ENCODE data around the gene FIG4.

DNA sequence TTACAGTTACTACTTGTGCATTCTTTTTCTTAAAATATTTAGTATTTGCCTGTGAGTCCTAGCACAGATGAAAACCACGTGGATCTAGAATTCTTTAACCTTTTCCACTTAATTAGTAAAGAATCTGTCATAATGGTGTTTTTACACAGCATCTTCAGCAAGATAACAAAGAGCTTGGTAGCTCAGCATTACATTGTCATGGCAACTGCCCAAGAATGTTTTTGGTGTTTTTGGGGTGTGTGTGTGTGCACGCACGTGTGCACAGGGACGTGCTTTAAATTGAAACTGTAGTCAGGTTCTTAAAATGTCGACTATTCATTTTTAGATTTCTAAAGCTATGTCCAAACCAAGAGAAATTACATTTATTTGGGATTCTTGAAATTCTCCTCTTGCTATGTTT lies 108.0 kb downstream of the FIG4 start:
- TF ChIP-seq, protein P1, sequence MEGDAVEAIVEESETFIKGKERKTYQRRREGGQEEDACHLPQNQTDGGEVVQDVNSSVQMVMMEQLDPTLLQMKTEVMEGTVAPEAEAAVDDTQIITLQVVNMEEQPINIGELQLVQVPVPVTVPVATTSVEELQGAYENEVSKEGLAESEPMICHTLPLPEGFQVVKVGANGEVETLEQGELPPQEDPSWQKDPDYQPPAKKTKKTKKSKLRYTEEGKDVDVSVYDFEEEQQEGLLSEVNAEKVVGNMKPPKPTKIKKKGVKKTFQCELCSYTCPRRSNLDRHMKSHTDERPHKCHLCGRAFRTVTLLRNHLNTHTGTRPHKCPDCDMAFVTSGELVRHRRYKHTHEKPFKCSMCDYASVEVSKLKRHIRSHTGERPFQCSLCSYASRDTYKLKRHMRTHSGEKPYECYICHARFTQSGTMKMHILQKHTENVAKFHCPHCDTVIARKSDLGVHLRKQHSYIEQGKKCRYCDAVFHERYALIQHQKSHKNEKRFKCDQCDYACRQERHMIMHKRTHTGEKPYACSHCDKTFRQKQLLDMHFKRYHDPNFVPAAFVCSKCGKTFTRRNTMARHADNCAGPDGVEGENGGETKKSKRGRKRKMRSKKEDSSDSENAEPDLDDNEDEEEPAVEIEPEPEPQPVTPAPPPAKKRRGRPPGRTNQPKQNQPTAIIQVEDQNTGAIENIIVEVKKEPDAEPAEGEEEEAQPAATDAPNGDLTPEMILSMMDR (IDR thresholded peaks at IDR 0.05) = no peak
- no peak for TF ChIP-seq POLR2A (IDR thresholded peaks at IDR 0.05)
- TF ChIP-seq POLR2AphosphoS5 (IDR thresholded peaks at IDR 0.05) = no peak

All from gastroesophageal sphincter (tissue), 3 donors.